Epithelial cell of esophagus (primary cell): ENCODE measurements around the gene DGKQ.

Source experiments
- DNase-seq: peaks from one replicate; pipeline ENCODE4 v3.0.0; 2010; ENCODE audit warnings: low read depth
- H3K4me3 ChIP-seq: 2 replicates; pipeline ENCODE4 v1.5.1; 2011; ENCODE audit warnings: mild to moderate bottlenecking, low read length, control low read depth
- CTCF ChIP-seq: IDR thresholded peaks from 2 replicates; pipeline ENCODE4 v1.5.1; 2011; ENCODE audit warnings: low read depth, mild to moderate bottlenecking, low read length, control low read depth, inconsistent platforms; ENCODE audit not compliant: insufficient read depth; ENCODE audit errors: missing control alignments

Gene DGKQ

GRCh38 chr4:1008840-1009541 is 35.6 kb upstream of the DGKQ start:
- peak overlapping the region; percentile 49 for H3K4me3 ChIP-seq
- peak; percentile 16 for DNase-seq
- TF ChIP-seq CTCF, result no peak

- no peak for DNase-seq
- TF ChIP-seq CTCF, result no peak
- no peak overlapping the region for H3K4me3 ChIP-seq
Measured at GRCh38 chr4:1006856-1007255, 33.5 kb upstream of the DGKQ start.

DNA sequence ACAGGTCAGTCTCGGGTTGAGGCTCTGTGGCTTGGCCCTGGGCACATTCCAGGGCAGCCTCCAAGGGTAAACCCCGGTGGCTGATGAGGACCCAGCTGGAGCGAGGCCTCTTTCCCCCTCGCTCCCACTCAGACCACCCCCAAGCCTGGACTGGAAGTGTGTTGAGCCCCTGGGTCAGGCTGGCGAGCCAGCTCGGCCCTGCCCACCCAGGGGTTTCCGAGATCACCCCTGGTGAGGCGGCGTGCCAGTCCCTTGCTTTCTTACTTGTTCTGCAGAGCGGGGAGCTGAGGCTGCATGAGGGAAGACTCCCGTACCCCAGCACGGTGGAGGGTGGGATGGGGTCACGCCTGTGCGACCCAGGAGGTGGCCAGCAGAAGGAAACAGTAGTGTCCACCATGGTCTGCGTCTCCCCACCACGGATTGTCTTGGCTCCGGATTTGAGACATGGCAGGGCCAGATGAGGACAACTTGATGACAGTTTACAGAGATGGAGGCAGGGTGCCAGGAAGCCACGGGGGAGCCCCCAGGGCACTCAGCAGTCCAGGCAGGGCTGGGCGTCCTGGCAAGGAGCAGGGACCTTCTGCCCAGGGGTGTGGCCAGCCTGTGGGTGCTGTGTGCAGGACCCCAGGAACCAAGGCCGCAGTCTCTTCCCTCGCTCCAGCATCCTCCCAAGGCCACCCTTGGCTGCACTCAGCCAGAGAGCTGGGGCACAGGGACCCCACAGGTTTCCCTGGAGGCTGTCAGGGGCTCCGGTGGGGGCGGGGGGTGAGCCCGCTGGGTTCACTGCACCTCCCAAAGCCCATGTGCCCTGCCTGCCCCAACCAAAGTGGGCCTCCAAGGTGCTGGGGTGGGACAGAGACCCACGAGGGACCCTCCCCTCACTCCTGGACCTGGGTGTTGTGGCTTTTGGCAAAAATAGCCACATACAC is 31.5 kb upstream of the DGKQ start:
- no peak for TF ChIP-seq CTCF
- no peak for DNase-seq

GRCh38 chr4:1004071-1004418 is 30.7 kb upstream of the DGKQ start:
- DNase-seq, result no peak
- H3K4me3 ChIP-seq, result no peak overlapping the region
- TF ChIP-seq CTCF, result no peak

More for the DNA sequence above, 31.5 kb upstream of the DGKQ start:
- no peak overlapping the region for H3K4me3 ChIP-seq

- no peak overlapping the region for H3K4me3 ChIP-seq
- no peak for DNase-seq
- TF ChIP-seq CTCF, result no peak
Measured at GRCh38 chr4:1003271-1004070, 30.1 kb upstream of the DGKQ start.

DNA sequence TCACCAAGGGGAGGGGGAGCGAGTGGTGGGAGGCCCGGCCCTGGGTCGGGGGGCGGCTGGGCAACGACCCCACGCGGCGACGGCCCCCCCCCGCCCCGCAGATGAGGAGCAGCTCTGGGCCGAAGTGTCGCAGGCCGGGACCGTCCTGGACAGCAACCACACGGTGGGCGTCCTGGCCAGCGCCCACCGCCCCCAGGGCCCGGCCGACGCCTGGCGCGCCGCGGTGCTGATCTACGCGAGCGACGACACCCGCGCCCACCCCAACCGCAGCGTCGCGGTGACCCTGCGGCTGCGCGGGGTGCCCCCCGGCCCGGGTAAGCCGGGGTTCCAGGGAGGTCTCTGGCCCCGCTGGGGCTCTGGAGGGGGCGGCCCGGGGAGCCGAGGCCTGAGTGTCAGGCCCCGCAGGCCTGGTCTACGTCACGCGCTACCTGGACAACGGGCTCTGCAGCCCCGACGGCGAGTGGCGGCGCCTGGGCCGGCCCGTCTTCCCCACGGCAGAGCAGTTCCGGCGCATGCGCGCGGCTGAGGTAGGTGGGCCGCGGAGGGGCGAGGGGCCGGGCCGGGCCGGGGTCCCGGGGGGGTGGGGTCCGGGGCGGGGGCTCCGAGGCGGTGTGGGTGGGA is 29.4 kb upstream of the DGKQ start:
- TF ChIP-seq CTCF, result no peak
- no peak overlapping the region for H3K4me3 ChIP-seq

More for the DNA sequence above, 29.4 kb upstream of the DGKQ start:
- no peak for DNase-seq
